HG03558 (cell line): ENCODE measurements around the gene GHR.
"Not testable (repeated sequence)": the region's sequence is repeated elsewhere in the genome, so short reads cannot be mapped to it uniquely, and the experiment has no call there.

Experiments
- ATAC-seq: cut with Tn5 transposase; IDR thresholded peaks from one replicate; pipeline ENCODE4 v1.9.1; 2021; ENCODE audit warnings: moderate number of reproducible peaks; ENCODE audit not compliant: unreplicated experiment; ENCODE audit errors: extremely low read depth

Gene GHR

DNA sequence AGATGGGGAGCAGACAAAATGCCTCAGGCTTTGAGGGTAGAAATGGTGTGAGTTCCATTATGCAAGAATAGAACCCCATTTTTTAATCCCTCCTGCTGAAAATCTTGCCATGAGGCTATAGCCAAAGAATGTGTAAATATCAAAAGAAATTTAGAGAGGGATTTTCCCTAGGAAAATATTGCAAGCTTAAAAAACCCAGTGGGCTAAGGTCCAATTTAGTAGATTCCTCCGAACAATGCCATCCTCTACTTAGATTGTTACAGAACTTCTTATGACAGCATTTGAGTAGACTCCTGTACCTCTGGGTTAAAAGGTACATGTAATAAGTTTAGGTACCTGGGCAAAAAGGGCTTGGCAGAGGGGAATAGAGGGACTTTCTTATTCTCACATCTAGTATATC, 138.4 kb downstream of the GHR start:
- ATAC-seq, result no peak

DNA sequence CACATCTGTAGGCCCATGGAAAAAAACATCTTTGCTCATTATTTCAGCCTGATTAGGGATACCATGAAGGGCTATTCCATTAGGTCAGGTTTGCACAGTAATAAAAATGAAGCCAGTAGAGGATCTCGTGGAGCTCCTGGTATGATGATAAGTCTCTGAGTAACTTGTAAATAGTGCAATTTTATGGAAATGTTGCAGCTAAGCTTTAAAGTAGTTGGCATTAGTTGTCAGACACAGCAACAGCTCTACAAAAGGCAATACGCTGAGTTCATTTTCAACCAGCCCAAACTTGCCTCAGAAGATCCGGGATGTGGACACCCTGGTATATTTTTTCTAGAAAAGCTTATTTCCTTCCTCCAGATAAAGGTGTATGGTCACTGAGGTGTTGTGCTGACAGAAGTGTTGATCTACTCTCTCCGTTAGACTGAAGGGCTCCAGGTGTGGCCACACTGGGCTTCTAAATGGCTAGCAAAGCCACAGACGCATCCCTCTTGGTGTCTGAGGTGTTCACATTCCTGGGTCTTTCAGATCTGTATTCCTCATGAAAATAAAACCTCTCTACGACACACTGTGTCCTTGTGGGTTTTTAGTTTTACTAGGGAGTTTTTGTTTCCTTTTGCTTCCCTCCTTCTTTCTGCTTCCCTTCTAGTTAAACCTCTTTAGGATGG, 141.6 kb downstream of the GHR start:
- no peak for ATAC-seq

DNA sequence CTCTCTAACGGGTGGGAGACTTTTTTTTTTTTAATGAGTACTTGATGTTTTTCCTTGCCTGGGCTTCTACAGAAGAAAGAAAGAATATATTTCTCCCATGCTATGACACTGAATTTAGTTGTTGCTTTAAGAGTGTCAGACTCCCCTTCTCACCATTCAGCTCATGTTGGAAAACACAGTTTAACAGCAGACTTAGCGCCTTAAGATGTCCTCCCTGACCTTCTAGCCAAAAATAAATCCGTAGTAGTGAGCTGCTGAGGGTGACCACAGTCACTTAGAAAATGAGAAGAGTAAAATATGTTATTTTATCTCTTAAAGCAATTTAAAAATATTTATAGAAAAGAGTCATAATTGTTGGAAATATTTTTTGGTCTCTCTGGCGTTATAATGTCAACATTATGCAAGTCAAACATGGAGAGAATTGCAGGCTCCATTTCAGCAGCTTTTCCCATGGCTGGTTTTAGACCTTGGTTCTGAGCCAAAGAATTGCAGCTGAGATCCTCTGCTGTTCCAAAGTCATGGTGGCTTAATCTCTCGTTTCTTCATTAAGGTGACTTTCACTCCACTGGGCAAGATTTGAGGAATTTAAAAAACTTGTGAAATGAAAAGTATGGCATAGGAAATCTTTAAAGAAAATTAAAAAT, 143.5 kb downstream of the GHR start:
- no peak for ATAC-seq

DNA sequence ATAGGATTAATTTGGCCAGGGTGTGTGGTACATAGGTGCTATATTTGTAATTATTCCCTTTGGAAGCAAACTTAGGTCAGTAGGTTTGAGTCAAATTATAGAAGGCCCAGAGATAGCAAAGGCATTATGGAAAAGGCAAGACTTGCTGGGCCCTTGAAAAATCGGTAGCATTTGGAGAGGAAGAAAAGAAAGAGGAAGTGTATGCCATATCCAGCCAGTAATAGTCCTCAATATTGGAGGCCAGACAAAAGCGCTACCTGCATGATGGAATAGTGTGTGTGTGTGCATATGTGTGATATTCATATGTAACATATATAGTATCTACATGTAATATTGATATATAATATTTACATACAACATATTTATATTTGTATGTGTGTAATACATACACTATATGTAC, 146.1 kb downstream of the GHR start:
- no peak for ATAC-seq

DNA sequence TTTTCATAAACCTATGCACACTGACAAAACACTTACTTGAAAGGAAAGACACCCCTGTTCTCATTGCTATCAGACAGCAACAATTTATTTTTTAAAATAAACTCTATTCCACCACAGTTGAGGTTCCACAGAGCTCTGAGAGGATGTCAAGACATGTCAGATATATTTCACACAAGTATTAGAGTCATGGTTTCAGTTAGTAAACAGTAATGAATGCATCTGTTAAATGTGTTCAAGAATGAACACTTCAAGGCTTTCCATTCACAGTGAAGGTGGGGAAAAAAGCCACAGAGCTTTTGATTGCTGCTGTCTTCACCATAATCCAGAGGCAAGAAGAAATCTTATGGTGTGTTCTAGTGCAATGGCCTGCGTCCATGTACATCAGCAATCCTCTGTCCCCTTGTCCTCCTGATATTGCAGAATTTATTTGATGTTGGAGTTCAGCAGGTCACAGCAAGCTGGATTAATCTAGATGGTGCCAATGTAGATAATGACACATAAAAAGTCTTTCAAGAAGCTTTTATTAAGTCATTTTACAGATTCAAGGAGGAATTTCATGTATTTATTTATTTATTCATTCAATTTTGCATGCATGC, 146.8 kb downstream of the GHR start:
- ATAC-seq, result no peak

DNA sequence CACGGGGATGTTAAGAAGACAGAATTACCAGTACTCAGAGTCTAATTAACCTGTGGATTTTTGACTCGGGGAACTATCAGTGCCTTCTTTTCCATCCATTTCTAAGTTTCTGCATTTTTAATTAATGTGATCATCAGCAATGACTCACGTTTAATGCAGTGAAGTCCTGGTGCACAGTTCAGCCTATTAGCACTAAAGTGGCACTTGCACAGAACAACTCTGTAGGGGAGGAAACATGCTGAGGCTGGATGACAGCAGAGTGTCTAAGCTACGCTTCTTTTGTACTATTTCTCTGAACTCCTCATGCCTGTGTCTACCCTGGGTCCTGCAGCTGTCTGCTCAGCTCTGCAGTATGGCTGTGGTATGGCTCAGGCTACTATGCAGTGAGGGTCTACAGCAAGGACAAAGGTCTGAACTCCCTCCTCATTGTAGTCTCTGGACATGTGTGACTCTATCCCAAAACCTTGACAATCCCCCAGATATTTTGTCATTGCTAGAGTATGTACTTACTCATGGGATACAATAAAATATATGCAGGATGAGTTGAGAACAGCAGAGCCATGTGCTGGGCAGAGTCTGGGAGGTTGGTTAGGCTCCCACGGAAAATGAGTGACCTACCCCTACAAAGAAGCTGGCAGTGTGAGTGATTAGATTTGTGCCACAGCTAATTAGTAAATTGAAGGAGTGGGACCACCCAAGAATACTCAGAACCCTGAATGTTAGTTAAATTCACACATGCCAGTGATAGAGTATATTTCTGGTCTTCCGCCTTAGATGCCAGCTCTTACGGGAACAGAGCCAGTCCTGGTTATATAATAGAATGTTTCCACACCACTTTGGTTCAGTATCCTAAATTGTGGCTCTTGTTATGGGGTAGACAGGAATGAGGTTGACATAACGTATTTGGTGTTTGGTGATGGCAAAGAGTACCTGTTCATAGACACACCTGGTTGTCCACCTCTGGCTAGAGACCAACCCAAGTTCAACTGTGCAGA, 148.0 kb downstream of the GHR start:
- ATAC-seq, result no peak

DNA sequence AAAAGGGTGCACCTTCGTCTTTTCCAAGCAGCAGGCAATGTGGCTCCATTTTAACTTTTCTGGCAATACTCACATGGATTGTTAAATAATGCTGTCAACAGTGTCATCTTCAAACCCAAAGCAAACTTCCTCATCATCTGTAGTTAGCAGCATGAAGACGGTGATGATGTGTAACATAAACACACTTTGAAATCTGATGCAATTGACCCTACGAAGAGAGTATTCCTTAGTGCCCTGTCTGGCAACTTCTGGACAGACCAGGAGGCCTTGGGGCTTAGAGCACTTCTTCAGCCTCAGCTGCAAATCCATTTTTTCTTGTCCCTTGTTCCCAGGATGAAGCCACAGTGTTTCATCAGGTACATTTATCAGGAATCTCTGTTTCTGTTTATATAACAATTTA, 149.1 kb downstream of the GHR start:
- no peak for ATAC-seq

DNA sequence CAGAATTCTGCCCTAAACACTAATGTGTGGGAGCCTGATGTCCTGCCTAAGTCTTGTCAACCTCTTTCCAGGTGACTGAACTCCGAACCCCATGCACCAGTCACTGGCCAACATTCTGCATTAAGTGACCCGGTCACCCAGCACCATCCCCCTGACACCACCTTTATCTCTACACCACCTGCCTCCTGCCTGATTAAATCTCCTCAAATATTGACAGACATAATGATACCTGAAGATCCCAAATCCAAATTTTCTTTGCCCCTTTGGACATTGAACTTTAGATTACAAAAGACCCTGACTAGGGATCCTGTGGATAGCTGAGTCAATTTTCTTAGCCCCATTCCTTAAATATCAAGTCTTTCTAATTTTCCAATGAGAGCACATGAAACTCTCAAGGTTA, 150.1 kb downstream of the GHR start:
- no peak for ATAC-seq

DNA sequence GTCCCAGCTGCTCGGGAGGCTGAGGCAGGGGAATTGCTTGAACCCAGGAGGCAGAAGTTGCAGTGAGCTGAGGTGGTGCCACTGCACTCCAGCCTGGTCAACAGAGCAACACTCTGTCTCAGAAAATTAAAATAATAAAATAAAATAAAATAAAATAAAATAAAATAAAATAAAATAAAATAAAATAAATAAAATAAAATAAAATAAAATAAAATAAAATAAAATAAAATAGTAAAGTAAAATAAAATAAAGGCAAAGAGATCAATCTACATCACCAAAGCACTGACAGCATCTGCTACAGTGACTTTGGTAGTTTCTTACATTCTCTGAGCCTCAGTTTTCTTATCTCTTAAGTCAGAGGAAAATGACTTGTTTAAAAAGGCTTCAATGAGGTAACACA, 152.7 kb downstream of the GHR start:
- not testable (repeated sequence) for ATAC-seq

DNA sequence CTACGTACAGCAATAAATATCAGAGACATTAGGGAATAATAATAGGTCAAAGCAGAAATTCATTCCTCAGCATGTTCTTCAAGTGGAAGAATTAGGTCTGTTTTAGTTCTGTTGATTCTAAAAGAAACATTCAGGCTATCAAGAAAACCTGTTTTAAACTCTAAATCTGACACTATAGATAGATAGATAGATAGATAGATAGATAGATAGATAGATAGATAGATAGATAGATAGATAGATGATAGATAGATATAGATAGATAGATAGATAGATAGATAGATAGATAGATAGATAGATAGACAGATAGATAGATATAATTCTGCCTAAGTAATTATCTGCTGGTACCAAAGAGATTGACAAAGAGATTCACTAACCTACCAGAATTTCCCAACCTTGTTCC, 155.7 kb downstream of the GHR start:
- ATAC-seq, result not testable (repeated sequence)

DNA sequence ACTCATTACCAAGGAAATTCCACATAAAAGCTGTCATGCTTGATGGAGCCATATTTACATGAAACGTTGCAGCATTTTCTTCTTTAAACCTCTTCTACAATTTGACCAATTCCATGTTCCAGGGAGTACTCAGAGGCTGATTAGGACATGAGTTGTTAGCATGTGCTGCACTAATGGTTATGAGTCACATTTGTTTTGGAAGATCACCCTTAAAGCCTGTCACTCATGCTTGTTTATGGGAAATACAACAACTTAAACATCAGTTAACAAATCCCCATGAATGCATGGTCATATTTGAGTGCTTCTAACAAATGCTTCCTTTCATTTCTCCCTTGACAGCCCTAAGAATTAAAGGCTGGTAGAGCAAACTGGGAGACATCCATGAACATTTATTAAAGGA, 156.1 kb downstream of the GHR start:
- ATAC-seq, result no peak

DNA sequence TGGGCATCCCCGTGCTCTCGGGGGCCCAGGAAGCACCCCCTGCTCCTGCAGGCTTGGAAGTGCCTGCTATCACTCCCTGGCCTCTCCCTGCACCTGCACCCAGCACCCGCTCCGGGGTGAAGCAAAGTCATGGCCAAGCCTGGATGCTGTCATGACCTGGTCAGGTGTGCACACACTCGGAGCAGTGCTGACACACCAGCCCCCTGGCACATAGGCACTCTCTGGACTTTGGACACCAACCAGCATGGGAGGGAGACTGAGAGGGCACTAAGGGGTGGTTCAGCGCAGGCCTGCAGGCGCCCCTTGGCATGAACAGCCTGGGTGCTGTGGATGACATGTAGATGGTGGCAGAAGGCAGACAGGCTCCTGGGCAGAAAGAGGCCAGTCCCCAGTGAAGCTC, 158.6 kb downstream of the GHR start:
- ATAC-seq, result no peak

DNA sequence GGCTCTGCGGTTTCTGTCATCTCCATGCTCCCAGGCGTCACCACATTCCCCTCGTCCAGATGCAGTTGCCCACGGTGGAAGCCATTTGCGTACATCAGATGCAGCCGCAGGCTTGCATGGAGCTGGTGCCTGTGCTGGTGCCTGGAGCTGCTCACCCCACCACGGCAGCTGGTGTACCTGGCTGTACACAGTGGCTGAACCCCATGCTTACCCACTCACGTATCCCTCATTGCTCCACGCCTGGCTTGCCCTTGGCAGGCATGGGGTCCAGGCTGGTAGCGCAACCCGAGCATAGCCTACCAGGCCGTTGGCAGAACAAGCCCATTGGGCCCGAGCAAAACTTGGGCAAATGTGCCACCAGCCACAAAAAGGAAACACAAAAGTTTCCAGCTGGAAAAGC, 159.5 kb downstream of the GHR start:
- no peak for ATAC-seq

DNA sequence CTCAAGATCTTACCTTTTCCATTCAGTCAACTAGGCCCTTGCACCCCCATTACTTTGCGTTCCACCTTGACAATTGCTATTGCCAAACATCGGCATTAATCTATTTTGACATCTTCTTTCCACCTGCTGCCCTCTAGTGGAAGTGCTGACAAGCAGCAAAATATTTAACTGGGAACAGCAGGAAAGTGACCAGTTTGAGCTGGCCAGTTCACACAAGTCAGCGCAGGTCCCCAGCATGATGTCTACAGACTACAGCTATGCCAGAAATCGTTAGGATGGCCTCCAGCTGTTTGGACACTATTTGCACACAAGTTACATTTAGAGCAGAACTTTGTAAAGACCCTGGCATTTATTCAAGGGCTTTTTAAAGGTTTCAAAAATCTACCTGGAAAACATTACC, 160.1 kb downstream of the GHR start:
- ATAC-seq, result no peak

DNA sequence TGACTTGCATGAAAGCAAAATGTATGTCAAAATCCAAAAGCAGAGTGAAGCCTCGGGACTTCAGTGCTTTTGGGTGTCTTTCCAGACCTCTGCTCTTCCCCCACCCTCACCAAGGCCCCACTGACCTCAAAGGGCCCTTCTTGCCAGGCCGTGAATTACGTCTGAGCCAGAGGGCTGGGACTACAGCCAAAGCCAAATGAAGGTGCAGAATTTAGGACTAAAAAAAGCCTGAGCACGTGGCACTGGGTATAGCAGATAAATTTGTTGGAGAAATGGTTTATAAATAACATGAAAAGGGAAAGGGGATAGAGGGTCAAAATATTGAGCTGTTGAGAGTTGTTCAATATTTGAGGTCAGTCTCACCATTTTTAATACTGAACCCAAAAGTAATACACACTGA, 163.4 kb downstream of the GHR start:
- ATAC-seq, result no peak

DNA sequence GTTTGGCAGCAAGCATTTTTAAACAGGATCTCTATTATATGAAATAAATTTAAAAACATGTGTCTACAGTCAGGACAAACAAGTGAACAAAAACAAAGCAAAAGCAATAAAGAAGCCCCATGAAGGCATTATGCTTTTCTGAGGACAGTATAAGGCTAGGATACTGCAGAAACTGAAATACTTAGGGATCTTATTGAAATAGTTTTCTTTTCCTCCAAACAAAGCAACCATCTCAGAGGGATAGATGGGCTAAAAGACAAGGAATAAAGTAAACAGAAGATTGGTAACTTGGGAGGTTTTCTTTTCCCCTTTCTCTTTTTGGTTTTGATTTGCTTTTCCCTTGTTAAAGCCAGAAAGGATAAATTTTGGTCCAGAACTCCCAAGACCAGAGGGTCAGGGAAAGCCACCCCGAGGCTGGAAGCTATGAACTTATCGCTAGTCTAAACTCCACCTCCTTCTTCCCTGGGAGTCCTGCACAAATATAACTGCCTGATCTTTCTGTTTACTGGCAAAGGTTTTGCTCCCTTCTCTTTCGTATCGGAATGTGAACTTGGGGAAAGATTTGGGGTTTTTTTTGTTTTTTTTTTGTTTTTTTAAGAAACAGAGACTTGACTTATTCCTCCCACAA, 164.0 kb downstream of the GHR start:
- no peak for ATAC-seq

DNA sequence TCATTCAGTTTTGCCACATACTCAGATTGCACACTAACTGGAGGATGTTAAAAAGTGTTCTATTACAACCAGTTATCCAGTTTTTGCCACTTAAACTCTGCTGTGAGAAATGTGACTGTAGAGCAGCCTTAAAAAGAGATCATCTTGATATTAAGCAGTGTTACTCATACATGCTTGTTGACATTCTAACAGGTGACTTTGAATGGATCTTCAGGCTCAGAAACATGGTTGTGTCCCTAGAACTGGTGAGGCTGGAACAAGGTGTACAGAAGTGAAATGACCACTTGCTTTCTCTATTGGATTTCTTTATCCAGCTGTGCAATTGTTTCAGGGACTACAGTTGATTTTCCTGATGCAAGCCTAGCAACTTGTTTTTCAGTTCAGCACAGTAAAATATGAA, 167.3 kb downstream of the GHR start:
- no peak for ATAC-seq

DNA sequence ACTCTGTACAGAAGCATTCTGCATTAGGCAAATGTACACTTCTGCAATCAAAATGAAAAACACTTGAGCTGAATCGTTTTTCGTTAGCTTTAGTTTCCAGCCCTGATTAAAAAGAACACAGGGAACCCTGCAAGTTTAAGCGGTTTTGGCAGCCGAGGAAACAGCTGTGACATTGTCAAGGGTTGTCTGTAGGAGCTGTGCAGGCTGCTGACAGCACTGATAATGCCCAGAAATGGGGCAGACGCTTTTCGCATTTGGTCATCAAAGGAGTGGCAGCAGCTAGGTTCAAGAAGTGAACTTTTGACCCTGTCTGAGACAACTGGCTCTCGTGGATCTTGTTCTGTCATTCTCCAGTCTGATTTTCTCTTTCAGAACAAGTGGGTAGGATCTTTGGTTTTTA, 167.8 kb downstream of the GHR start:
- ATAC-seq, result no peak

DNA sequence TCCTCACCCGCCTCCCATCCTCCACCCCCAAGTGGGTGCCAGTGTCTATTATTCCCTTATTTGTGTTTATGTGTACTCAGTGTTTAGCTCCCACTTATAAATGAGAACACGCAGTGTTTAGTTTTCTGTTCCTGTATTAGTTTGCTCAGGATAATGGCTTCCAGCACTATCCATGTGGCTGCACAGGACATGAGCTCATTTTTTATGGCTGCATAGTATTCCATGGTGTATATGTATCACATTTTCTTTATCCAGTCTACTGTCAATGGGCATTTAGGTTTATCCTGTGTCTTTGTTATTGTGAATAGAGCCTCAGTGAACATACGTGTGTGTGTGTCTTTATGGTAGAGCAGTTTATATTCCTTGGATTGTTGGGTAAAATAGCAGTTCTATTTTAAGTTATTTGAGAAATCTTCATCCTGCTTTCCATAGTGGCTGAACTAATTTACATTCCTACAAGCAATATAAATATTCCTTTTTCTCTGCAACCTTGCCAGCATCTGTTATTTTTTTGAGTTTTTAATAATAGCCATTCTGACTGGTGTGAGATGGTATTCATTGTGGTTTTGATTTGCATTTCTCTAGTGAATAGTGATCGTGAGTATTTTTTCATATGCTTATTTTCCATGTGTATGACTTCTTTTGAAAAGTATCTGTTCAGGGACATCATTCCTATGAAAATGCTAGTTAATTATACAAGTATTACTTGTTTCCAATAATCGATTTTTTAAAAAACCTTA, 169.3 kb downstream of the GHR start:
- no peak for ATAC-seq

DNA sequence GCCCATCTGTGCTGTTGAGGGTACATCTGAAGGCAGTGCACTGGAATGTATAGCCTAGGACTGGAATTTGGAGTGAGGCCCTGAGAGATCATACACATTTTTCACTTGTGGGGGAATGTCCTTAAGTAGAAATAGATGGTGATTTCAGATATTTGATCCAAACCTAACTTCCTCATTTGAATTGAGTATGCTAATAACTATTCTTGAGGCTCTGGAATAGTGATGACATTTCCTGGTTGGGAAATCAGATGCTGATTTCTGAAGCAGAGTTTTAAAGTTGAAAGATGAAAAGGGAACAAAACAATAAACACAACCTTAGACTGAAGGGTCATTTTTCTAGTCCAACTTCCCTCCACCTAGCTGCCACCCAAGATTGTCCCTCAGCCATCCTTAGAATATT, 170.4 kb downstream of the GHR start:
- no peak for ATAC-seq
